T-cell (primary cell): ENCODE measurements around the gene EFEMP1. TPM values are rescaled to one million over a fixed set of nuclear protein-coding genes. Genes with fewer than 3 reads are reported as not detected.

Experiments
- ATAC-seq, 4 experiments: fragments of 200-7000 bp in 3 of 4; fragments of 150-1000 bp in 1 of 4; cut with Tn5 transposase; replicated peaks in 1 of 4; 1 replicate in 3 of 4; 2 replicates in 1 of 4; pipeline ENCODE4 v1.10.0; 2021; ENCODE audit warnings: moderate library complexity in 3 of 4, mild to moderate bottlenecking in 2 of 4, moderate number of reproducible peaks in 1 of 4
- CTCF ChIA-PET, 2 donors: fragments of 300-600 bp; sonication (Branson Sonifier 250); formaldehyde crosslinking; loops; one replicate each; lab custom pipeline; 2022; ENCODE audit warnings: antibody characterized with exemption in 2 of 2; lab: Charles Lee
- POLR2A ChIA-PET, 2 donors: fragments of 300-600 bp; sonication (Branson Sonifier 250); formaldehyde crosslinking; loops; one replicate each; lab custom pipeline; 2022; ENCODE audit warnings: antibody characterized with exemption in 2 of 2; lab: Charles Lee
- DNase-seq, 35 experiments: peaks; one replicate each; pipeline versions ENCODE4 v3.0.0 to v3.0.0-alpha.2; 2013 to 2023
- H3K27ac ChIP-seq: one replicate; pipeline ENCODE4 v1.5.1; 2013; ENCODE audit warnings: low read length
- H3K27me3 ChIP-seq, 2 experiments: replicated peaks in 1 of 2; 1 replicate in 1 of 2; 2 replicates in 1 of 2; pipeline versions ENCODE4 v1.6.1 to v1.7.0; 2013; ENCODE audit warnings: low read length in 1 of 2, mixed read lengths in 1 of 2; ENCODE audit not compliant: control insufficient read depth in 2 of 2, insufficient read depth in 2 of 2; ENCODE audit errors: extremely low read depth in 1 of 2
- H3K36me3 ChIP-seq, 2 donors: 1 replicate in 1 of 2; 2 replicates in 1 of 2; pipeline versions ENCODE4 v1.6.1 to v1.7.0; 2013; ENCODE audit warnings: low read length in 1 of 2; ENCODE audit not compliant: control insufficient read depth in 2 of 2, insufficient read depth in 1 of 2; ENCODE audit errors: extremely low read depth in 1 of 2
- H3K4me1 ChIP-seq, 2 experiments: 1 replicate in 1 of 2; 2 replicates in 1 of 2; pipeline versions ENCODE4 v1.6.1 to v1.7.0; 2013; ENCODE audit warnings: low read length in 2 of 2, mixed read lengths in 1 of 2; ENCODE audit not compliant: insufficient read depth in 2 of 2, control insufficient read depth in 1 of 2; ENCODE audit errors: extremely low read depth in 1 of 2
- H3K4me3 ChIP-seq, 2 donors: 1 replicate in 1 of 2; 2 replicates in 1 of 2; pipeline versions ENCODE4 v1.5.1 to v1.7.0; 2013; ENCODE audit warnings: mild to moderate bottlenecking in 2 of 2, low read length in 1 of 2, moderate library complexity in 1 of 2; ENCODE audit not compliant: control insufficient read depth in 1 of 2; ENCODE audit errors: extremely low read depth in 1 of 2
- H3K9me3 ChIP-seq: 2 replicates; pipeline ENCODE4 v1.7.0; 2013
- H3K27ac Mint-ChIP-seq, 2 donors: one replicate each; pipeline ENCODE4 v1.8.0; 2020 to 2021; ENCODE audit warnings: mild to moderate bottlenecking in 2 of 2, mixed read lengths in 2 of 2
- H3K27me3 Mint-ChIP-seq, 2 donors: one replicate each; pipeline ENCODE4 v1.8.0; 2021 to 2022; ENCODE audit warnings: mixed read lengths in 2 of 2
- H3K36me3 Mint-ChIP-seq: one replicate; pipeline ENCODE4 v1.8.0; 2021; ENCODE audit warnings: mixed read lengths
- H3K4me1 Mint-ChIP-seq, 3 donors: one replicate each; pipeline ENCODE4 v1.8.0; 2020 to 2022; ENCODE audit warnings: mixed read lengths in 3 of 3, mild to moderate bottlenecking in 1 of 3
- H3K4me3 Mint-ChIP-seq, 3 donors: one replicate each; pipeline ENCODE4 v1.8.0; 2020 to 2022; ENCODE audit warnings: mild to moderate bottlenecking in 3 of 3, mixed read lengths in 3 of 3, moderate library complexity in 3 of 3
- H3K9me3 Mint-ChIP-seq, 3 donors: one replicate each; pipeline ENCODE4 v1.8.0; 2020 to 2022; ENCODE audit warnings: mixed read lengths in 3 of 3
- WGBS: methylation state at CpG from one replicate; pipeline ENCODE4 v1.1.5; 2013; ENCODE audit warnings: missing lambda C conversion rate; ENCODE audit not compliant: insufficient coverage; 5-methylcytosine and 5-hydroxymethylcytosine counted together
- total RNA-seq, 35 experiments: library from RNA in 6 of 35; stranded (reverse) in 6 of 35; fragments of 120-200 nt in 1 of 35; gene quantifications; one replicate each; pipeline versions ENCODE4 v1.2.1 to v1.2.4 and lab custom pipeline; 2013 to 2026

The EFEMP1 gene
- total RNA-seq, 5 donors from 2014 or later (not counting 1 experiment from before 2014, with no cell fraction given), result 0.30 to 0.95 (median 0.73) TPM; not detected in 2

- Histone ChIP-seq H3K27me3 (no peaks in the 10 kb centered on the region), H3K36me3 (no peaks in the 10 kb centered on the region), H3K27ac (no peak overlapping the region), H3K4me1 (no peaks in the 10 kb centered on the region), H3K9me3 (no peaks in the 10 kb centered on the region), H3K4me3 (no peak overlapping the region)
- no peak for ATAC-seq
- ChIA-PET CTCF (interaction anchor here in 1 of 2 donors (0.6 kb wide), 1 partner anchor 17 kb away, joined by 6 read pairs; no protein-coding TSS in a partner anchor), POLR2A (interaction anchor here in 1 of 2 donors (0.5 to 0.8 kb wide), 2 partner anchors 9 to 22 kb away, joined by 3 to 4 read pairs; no protein-coding TSS in a partner anchor)
- no peak for DNase-seq
- no peaks in the 10 kb centered on the region for H3K4me1 Mint-ChIP-seq
- WGBS, result no CpG with 5 or more reads among the region's 1 CpG
- H3K27me3 Mint-ChIP-seq, result peaks cover 0 to 4% of the 10 kb centered on the region in 2 donors
- H3K9me3 Mint-ChIP-seq, result peaks cover 0 to 4% (median 0%) of the 10 kb centered on the region in 3 donors
- H3K4me3 Mint-ChIP-seq, result no peak overlapping the region
- no peaks in the 10 kb centered on the region for H3K36me3 Mint-ChIP-seq
- H3K27ac Mint-ChIP-seq, result no peak overlapping the region
These were observed 19.9 kb upstream of the EFEMP1 start for GRCh38 chr2:55943466-55943865.

GRCh38 chr2:55936351-55936750, 12.8 kb upstream of the EFEMP1 start:
- Histone ChIP-seq H3K4me3 (no peak overlapping the region), H3K27ac (no peak overlapping the region), H3K27me3 (no peaks in the 10 kb centered on the region), H3K36me3 (no peaks in the 10 kb centered on the region), H3K4me1 (no peaks in the 10 kb centered on the region), H3K9me3 (no peaks in the 10 kb centered on the region)
- DNase-seq (no peak), ATAC-seq (no peak)
- Mint-ChIP-seq H3K27me3 (peaks cover 0 to 4% of the 10 kb centered on the region in 2 donors), H3K27ac (no peak overlapping the region), H3K36me3 (no peaks in the 10 kb centered on the region), H3K4me3 (no peak overlapping the region), H3K9me3 (peaks cover 0 to 4% (median 0%) of the 10 kb centered on the region in 3 donors), H3K4me1 (no peaks in the 10 kb centered on the region)
- ChIA-PET POLR2A (no interaction called here), CTCF (no interaction called here)
- 100% methylated on average over 1 of the region's 3 CpGs for WGBS

GRCh38 chr2:55934337-55934736, 10.8 kb upstream of the EFEMP1 start:
- ChIA-PET POLR2A (interaction anchor here in 1 of 2 donors (0.7 kb wide), 1 partner anchor 9 kb away, joined by 3 read pairs; no protein-coding TSS in a partner anchor), CTCF (no interaction called here)
- 0% methylated on average over 1 of the region's 2 CpGs for WGBS
- no peaks in the 10 kb centered on the region for H3K9me3 ChIP-seq
- peaks cover 0 to 5% of the 10 kb centered on the region in 2 donors for H3K27me3 Mint-ChIP-seq
- DNase-seq, result no peak
- H3K27ac Mint-ChIP-seq, result no peak overlapping the region
- no peak overlapping the region for H3K4me3 Mint-ChIP-seq
- no peak overlapping the region for H3K27ac ChIP-seq
- H3K4me1 ChIP-seq, result no peaks in the 10 kb centered on the region
- H3K4me1 Mint-ChIP-seq, result no peaks in the 10 kb centered on the region
- H3K27me3 ChIP-seq, result no peaks in the 10 kb centered on the region
- H3K36me3 Mint-ChIP-seq, result no peaks in the 10 kb centered on the region
- ATAC-seq, result no peak
- H3K36me3 ChIP-seq, result no peaks in the 10 kb centered on the region
- H3K9me3 Mint-ChIP-seq, result peaks cover 0 to 4% (median 0%) of the 10 kb centered on the region in 3 donors
- H3K4me3 ChIP-seq, result no peak overlapping the region

- Histone ChIP-seq H3K4me1 (no peaks in the 10 kb centered on the region), H3K36me3 (no peaks in the 10 kb centered on the region), H3K9me3 (no peaks in the 10 kb centered on the region), H3K4me3 (no peak overlapping the region), H3K27ac (no peak overlapping the region), H3K27me3 (no peaks in the 10 kb centered on the region)
- H3K9me3 Mint-ChIP-seq, result peaks cover 0 to 4% (median 0%) of the 10 kb centered on the region in 3 donors
- ChIA-PET POLR2A (no interaction called here), CTCF (no interaction called here)
- H3K36me3 Mint-ChIP-seq, result no peaks in the 10 kb centered on the region
- H3K27ac Mint-ChIP-seq, result no peak overlapping the region
- H3K4me1 Mint-ChIP-seq, result no peaks in the 10 kb centered on the region
- no CpG with 5 or more reads among the region's 3 CpGs for WGBS
- no peak for ATAC-seq
- no peak overlapping the region for H3K4me3 Mint-ChIP-seq
- DNase-seq, result no peak
- peaks cover 0 to 5% of the 10 kb centered on the region in 2 donors for H3K27me3 Mint-ChIP-seq
These were observed 9.3 kb upstream of the EFEMP1 start for GRCh38 chr2:55932843-55933242.

- Mint-ChIP-seq H3K27me3 (peaks cover 0 to 10% of the 10 kb centered on the region in 2 donors), H3K4me1 (no peaks in the 10 kb centered on the region), H3K9me3 (peaks cover 0 to 9% (median 0%) of the 10 kb centered on the region in 3 donors), H3K27ac (no peak overlapping the region), H3K36me3 (no peaks in the 10 kb centered on the region), H3K4me3 (no peak overlapping the region)
- ATAC-seq, result no peak
- peaks cover 0 to 2% of the 10 kb centered on the region in 2 experiments for H3K27me3 ChIP-seq
- H3K36me3 ChIP-seq, result no peaks in the 10 kb centered on the region
- ChIA-PET POLR2A (interaction anchor here in 1 of 2 donors (0.7 kb wide), 1 partner anchor 29 kb away, joined by 3 read pairs; no protein-coding TSS in a partner anchor), CTCF (no interaction called here)
- H3K9me3 ChIP-seq, result no peaks in the 10 kb centered on the region
- H3K27ac ChIP-seq, result no peak overlapping the region
- H3K4me1 ChIP-seq, result no peaks in the 10 kb centered on the region
- no peak overlapping the region for H3K4me3 ChIP-seq
- no CpG with 5 or more reads among the region's 3 CpGs for WGBS
- DNase-seq, result no peak
These were observed 7.7 kb upstream of the EFEMP1 start for GRCh38 chr2:55931281-55931680.

- POLR2A ChIA-PET, result no interaction called here
- no peak overlapping the region for H3K27ac ChIP-seq
- H3K36me3 Mint-ChIP-seq, result no peaks in the 10 kb centered on the region
- no peak overlapping the region for H3K4me3 ChIP-seq
- no peak for ATAC-seq
- H3K9me3 ChIP-seq, result no peaks in the 10 kb centered on the region
- CTCF ChIA-PET, result no interaction called here
- H3K27me3 Mint-ChIP-seq, result peaks cover 9 to 17% of the 10 kb centered on the region in 2 donors
- H3K9me3 Mint-ChIP-seq, result peaks cover 0 to 8% (median 4%) of the 10 kb centered on the region in 3 donors
- H3K36me3 ChIP-seq, result no peaks in the 10 kb centered on the region
- H3K27ac Mint-ChIP-seq, result no peak overlapping the region
- H3K4me1 Mint-ChIP-seq, result no peaks in the 10 kb centered on the region
- peaks cover 0 to 9% of the 10 kb centered on the region in 2 experiments for H3K27me3 ChIP-seq
- WGBS, result 100% methylated on average over 1 of the region's 3 CpGs
- H3K4me3 Mint-ChIP-seq, result no peak overlapping the region
- no peaks in the 10 kb centered on the region for H3K4me1 ChIP-seq
- no peak for DNase-seq
These were observed 5.9 kb upstream of the EFEMP1 start for GRCh38 chr2:55929476-55929875.
